Measurements from ENCODE around the gene WNK2.
A peak's percentile ranks its signal among the peaks of the same experiment; 100 is the strongest.

The WNK2 gene

GRCh38 chr9:93206576-93207155, 22.7 kb downstream of the WNK2 start:
- H3K36me3 Mint-ChIP-seq: no peaks in the 10 kb centered on the region
- H3K27me3 Mint-ChIP-seq: peaks cover 0 to 8% of the 10 kb centered on the region in 2 donors
- H3K4me1 Mint-ChIP-seq: peaks cover 3 to 11% of the 10 kb centered on the region in 2 donors
- ATAC-seq (replicated peaks): no peak
- no peak for DNase-seq
- peaks cover 6% of the 10 kb centered on the region in 2 donors for H3K9me3 Mint-ChIP-seq
- no peak overlapping the region for H3K4me3 Mint-ChIP-seq
- H3K27ac Mint-ChIP-seq: no peak overlapping the region

GRCh38 chr9:93207326-93207814, 23.4 kb downstream of the WNK2 start:
- Mint-ChIP-seq H3K27me3 (peaks cover 0 to 8% of the 10 kb centered on the region in 2 donors), H3K9me3 (peaks cover 6% of the 10 kb centered on the region in 2 donors), H3K36me3 (no peaks in the 10 kb centered on the region), H3K4me1 (peaks cover 3 to 11% of the 10 kb centered on the region in 2 donors), H3K4me3 (no peak overlapping the region), H3K27ac (no peak overlapping the region)
- ATAC-seq (replicated peaks) (no peak), DNase-seq (no peak)

DNA sequence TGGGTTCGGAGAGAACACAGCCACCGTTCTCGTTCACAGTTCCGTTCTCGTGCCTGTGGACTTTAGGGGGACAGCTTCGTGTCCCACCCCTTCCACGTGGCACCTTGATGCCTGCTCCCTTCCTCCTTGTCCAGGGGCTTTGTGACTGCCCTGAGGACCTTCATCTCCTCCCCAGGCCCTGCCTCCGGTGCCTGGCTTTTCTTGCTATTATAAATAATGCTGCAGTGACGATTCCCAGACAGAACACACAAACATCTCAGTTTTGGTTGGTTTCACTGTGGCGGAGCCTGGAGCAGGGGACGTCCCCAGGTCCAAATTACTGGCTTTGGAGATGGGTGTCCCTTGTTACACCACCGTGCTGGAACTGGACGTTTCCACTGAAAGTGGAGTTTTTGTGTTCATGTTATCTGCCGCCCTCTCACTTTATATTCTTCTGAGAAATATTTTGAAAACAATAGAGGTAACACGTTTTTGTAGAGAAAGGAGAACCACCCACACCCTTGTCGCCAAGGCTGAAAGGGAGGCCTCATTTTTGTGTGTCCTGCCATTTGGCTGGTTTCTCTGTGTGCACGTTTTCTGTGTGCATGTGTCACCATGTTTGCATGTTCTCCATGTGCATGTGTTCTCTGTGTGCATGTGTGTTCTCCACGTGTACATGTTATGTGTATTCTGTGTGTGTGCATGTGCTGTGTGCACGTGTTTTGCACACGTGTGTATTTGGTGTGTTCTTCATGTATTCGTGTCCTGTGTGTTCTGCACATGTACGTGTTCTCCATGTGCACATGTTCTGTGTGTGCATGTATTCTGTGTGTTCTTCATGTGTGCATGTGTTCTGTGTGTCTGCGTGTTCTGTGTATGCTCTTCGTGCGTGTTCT, 24.2 kb downstream of the WNK2 start:
- Mint-ChIP-seq H3K27me3 (peaks cover 0 to 8% of the 10 kb centered on the region in 2 donors), H3K4me1 (peaks cover 3 to 11% of the 10 kb centered on the region in 2 donors), H3K27ac (no peak overlapping the region), H3K36me3 (no peaks in the 10 kb centered on the region), H3K9me3 (peaks cover 6% of the 10 kb centered on the region in 2 donors), H3K4me3 (no peak overlapping the region)
- ATAC-seq (replicated peaks) (no peak), DNase-seq (no peak)

- H3K27me3 Mint-ChIP-seq: peaks cover 0 to under 1% of the 10 kb centered on the region in 2 donors
- H3K4me1 Mint-ChIP-seq: peaks cover 1 to 11% of the 10 kb centered on the region in 2 donors
- no peak for DNase-seq
- no peaks in the 10 kb centered on the region for H3K36me3 Mint-ChIP-seq
- H3K4me3 Mint-ChIP-seq: no peak overlapping the region
- H3K9me3 Mint-ChIP-seq: peaks cover 6% of the 10 kb centered on the region in 2 donors
- no peak overlapping the region for H3K27ac Mint-ChIP-seq
- ATAC-seq (replicated peaks): no peak
Observed at GRCh38 chr9:93209097-93209496, 25.2 kb downstream of the WNK2 start.

GRCh38 chr9:93209576-93210323, 25.8 kb downstream of the WNK2 start:
- Mint-ChIP-seq H3K27me3 (no peaks in the 10 kb centered on the region), H3K27ac (no peak overlapping the region), H3K4me3 (no peak overlapping the region), H3K4me1 (peaks cover 1 to 7% of the 10 kb centered on the region in 2 donors), H3K36me3 (no peaks in the 10 kb centered on the region), H3K9me3 (peaks cover 6% of the 10 kb centered on the region in 2 donors)
- no peak for ATAC-seq (replicated peaks)
- no peak for DNase-seq

GRCh38 chr9:93210324-93210973, 26.5 kb downstream of the WNK2 start:
- H3K9me3 Mint-ChIP-seq: peaks cover 7% of the 10 kb centered on the region in 2 donors
- no peak for ATAC-seq (replicated peaks)
- no peak overlapping the region for H3K4me3 Mint-ChIP-seq
- H3K4me1 Mint-ChIP-seq: peaks cover 1 to 4% of the 10 kb centered on the region in 2 donors
- no peak overlapping the region for H3K27ac Mint-ChIP-seq
- peaks cover 0 to 2% of the 10 kb centered on the region in 2 donors for H3K27me3 Mint-ChIP-seq
- DNase-seq: no peak
- H3K36me3 Mint-ChIP-seq: peaks cover 0 to under 1% of the 10 kb centered on the region in 2 donors

GRCh38 chr9:93210974-93211653, 27.2 kb downstream of the WNK2 start:
- Mint-ChIP-seq H3K27ac (no peak overlapping the region), H3K9me3 (peaks cover 11 to 12% of the 10 kb centered on the region in 2 donors), H3K4me3 (no peak overlapping the region), H3K27me3 (peaks cover 0 to 7% of the 10 kb centered on the region in 2 donors), H3K36me3 (peaks cover 5% of the 10 kb centered on the region in 2 donors), H3K4me1 (no peaks in the 10 kb centered on the region)
- no peak for DNase-seq
- no peak for ATAC-seq (replicated peaks)

GRCh38 chr9:93211654-93212001, 27.7 kb downstream of the WNK2 start:
- H3K9me3 Mint-ChIP-seq: peaks cover 12 to 13% of the 10 kb centered on the region in 2 donors
- DNase-seq (no peak), ATAC-seq (replicated peaks) (no peak)
- H3K4me3 Mint-ChIP-seq: no peak overlapping the region
- H3K27me3 Mint-ChIP-seq: peaks cover 0 to 7% of the 10 kb centered on the region in 2 donors
- H3K27ac Mint-ChIP-seq: no peak overlapping the region
- H3K4me1 Mint-ChIP-seq: no peaks in the 10 kb centered on the region
- peaks cover 5% of the 10 kb centered on the region in 2 donors for H3K36me3 Mint-ChIP-seq

DNA sequence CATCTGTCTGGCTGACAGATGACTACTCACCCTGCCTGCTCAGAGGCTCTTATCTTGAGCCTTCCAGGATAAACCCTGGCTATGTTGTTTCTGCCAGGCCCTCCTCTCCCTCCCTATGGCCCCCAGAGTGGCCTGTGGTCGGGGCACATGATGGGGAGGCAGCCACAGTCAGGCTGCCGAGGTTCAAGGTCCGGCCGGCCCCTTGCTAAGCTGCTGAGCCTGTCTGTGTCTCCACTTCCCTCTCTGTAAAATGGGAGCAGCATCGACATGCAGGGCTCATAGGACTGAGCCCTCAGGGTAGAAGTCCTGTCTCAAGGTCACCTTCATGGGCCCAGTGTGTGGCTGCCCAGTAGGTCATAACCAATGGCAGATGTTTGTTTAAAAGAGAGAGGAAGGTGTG, 28.5 kb downstream of the WNK2 start:
- peaks cover 5% of the 10 kb centered on the region in 2 donors for H3K36me3 Mint-ChIP-seq
- no peak overlapping the region for H3K4me3 Mint-ChIP-seq
- DNase-seq (no peak), ATAC-seq (replicated peaks) (no peak)
- H3K4me1 Mint-ChIP-seq: no peaks in the 10 kb centered on the region
- peaks cover 2 to 7% of the 10 kb centered on the region in 2 donors for H3K27me3 Mint-ChIP-seq
- peak overlapping the region; percentile 39 for H3K27ac Mint-ChIP-seq
- H3K9me3 Mint-ChIP-seq: peaks cover 12 to 13% of the 10 kb centered on the region in 2 donors

DNA sequence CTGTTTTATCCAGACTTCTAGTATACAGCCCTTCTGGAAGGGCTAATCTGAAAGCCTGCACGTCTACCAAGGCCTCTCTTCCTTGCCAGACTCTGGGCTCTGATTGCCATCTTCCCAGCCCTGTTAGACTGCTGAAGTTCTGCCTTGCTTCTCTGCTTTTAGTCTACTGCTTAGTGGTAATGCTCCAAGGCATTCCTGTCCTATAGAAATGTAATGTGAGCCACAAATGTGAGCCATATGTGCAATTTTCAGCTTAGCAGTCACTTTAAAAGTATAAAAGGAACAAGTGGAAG, 32.1 kb downstream of the WNK2 start:
- ATAC-seq (replicated peaks) (no peak), DNase-seq (no peak)
- no peak overlapping the region for H3K4me3 Mint-ChIP-seq

DNA sequence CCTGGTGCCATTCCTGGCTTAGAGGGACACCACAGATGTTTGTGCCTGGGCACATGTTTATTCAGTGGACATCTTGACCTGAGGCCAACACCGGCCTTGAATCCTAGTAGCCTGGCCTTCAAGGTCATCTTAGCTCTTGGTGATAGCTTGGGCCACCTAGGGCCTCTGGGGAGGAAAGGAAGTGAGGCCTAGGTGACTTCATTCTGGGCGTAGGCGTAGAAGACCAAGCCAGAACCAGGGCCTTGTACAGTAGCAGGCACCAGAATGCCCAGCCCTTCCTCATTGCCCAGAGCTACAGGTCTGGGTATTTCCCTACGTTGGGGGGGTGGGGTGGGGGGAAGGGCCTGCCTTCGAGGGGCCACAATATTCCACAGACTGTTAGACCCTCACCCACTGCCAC, 33.8 kb downstream of the WNK2 start:
- no peak for DNase-seq
- Mint-ChIP-seq H3K27ac (no peak overlapping the region), H3K9me3 (peaks cover 6 to 8% of the 10 kb centered on the region in 2 donors), H3K27me3 (peaks cover 9 to 13% of the 10 kb centered on the region in 2 donors), H3K4me3 (no peak overlapping the region), H3K4me1 (peaks cover 3 to 11% of the 10 kb centered on the region in 2 donors), H3K36me3 (peaks cover 5% of the 10 kb centered on the region in 2 donors)
- ATAC-seq (replicated peaks): peak in 1 of 2 donors; percentile 25

More for the DNA sequence above, 32.1 kb downstream of the WNK2 start:
- peaks cover 3 to 9% of the 10 kb centered on the region in 2 donors for H3K4me1 Mint-ChIP-seq
- peaks cover 6 to 8% of the 10 kb centered on the region in 2 donors for H3K9me3 Mint-ChIP-seq
- H3K36me3 Mint-ChIP-seq: peaks cover 5% of the 10 kb centered on the region in 2 donors
- H3K27ac Mint-ChIP-seq: no peak overlapping the region
- H3K27me3 Mint-ChIP-seq: peaks cover 5 to 7% of the 10 kb centered on the region in 2 donors

DNA sequence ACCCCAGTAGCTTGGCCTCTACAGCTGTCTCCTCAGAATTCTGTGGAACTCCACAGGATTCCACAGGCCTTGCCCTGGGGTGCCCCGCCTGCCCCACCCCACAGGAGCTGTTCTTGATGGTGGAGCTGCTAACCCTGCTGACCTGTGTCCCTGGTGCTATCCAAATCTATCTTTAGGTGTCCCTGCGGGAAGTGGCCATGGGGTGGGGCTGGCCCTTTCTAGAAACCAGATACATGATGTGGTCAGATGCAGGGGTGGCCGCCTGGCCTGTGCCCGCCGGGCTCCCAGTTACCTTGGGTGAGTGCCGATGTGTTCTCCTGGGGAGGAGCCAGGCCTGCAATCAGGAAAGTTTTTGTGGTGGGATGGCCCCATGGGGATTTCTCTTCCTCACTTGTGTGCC, 34.2 kb downstream of the WNK2 start:
- Mint-ChIP-seq H3K9me3 (peaks cover 6 to 8% of the 10 kb centered on the region in 2 donors), H3K4me3 (no peak overlapping the region), H3K27me3 (peaks cover 9 to 13% of the 10 kb centered on the region in 2 donors), H3K36me3 (peaks cover 5% of the 10 kb centered on the region in 2 donors), H3K4me1 (peaks cover 7 to 15% of the 10 kb centered on the region in 2 donors), H3K27ac (peak overlapping the region; percentile 20)
- DNase-seq (no peak), ATAC-seq (replicated peaks) (no peak)

GRCh38 chr9:93218671-93219420, 34.9 kb downstream of the WNK2 start:
- no peak overlapping the region for H3K4me3 Mint-ChIP-seq
- H3K27me3 Mint-ChIP-seq: peaks cover 9 to 18% of the 10 kb centered on the region in 2 donors
- H3K4me1 Mint-ChIP-seq: peaks cover 12 to 22% of the 10 kb centered on the region in 2 donors
- DNase-seq: no peak
- H3K36me3 Mint-ChIP-seq: peaks cover 5% of the 10 kb centered on the region in 2 donors
- H3K9me3 Mint-ChIP-seq: peaks cover 6 to 8% of the 10 kb centered on the region in 2 donors
- H3K27ac Mint-ChIP-seq: no peak overlapping the region
- ATAC-seq (replicated peaks): no peak

Data from stimulated activated naive B cell treated with anti-CD40 and anti-IgM and Interleukin-4, amounts not matched to agents 10 μg/mL and 1 μg/mL and 100 μg/mL, for 72 hours (primary cell).